SK-N-SH (cell line): ENCODE measurements around the gene SHCBP1. TPM values are rescaled to one million over a fixed set of nuclear protein-coding genes. Genes with fewer than 3 reads are reported as not detected.

Source experiments
- CTCF ChIA-PET: fragments of 300-600, 350-600 bp; formaldehyde crosslinking; extraction: SDS; loops from one replicate; lab custom pipeline; 2021; lab: Yijun Ruan, JAX
- POLR2A ChIA-PET: fragments of 350-600 bp; sonication (Branson Sonifier 250); formaldehyde crosslinking; extraction: SDS; loops from one replicate; lab custom pipeline; 2020; ENCODE audit warnings: antibody characterized with exemption, inconsistent platforms; lab: Yijun Ruan, JAX
- DNase-seq: peaks from one replicate; pipeline ENCODE4 v3.0.0; 2012
- H2AFZ ChIP-seq: fragments of 200-600 bp; sonication (generic); 2 replicates; pipeline ENCODE4 v1.8.1; 2016; ENCODE audit warnings: antibody characterized with exemption, mild to moderate bottlenecking, low read depth
- H3F3A ChIP-seq: fragments of 200-600 bp; sonication (generic); replicated peaks from 2 replicates; pipeline ENCODE3; 2016; ENCODE audit warnings: antibody characterized with exemption, mild to moderate bottlenecking; ENCODE audit not compliant: insufficient read depth
- H3K27ac ChIP-seq, 2 experiments: fragments of 200-500 bp in 1 of 2; fragments of 200-600 bp in 1 of 2; sonication (Bioruptor generic) in 1 of 2; sonication (generic), shearing (Covaris generic) in 1 of 2; 2 replicates each; pipeline versions ENCODE4 v1.5.1 to v1.6.1; 2014 to 2016; ENCODE audit warnings: low read depth in 2 of 2, inconsistent platforms in 1 of 2, low read length in 1 of 2, mild to moderate bottlenecking in 1 of 2, mixed read lengths in 1 of 2
- H3K27me3 ChIP-seq: fragments of 200-600 bp; sonication (generic), shearing (Covaris generic); 2 replicates; pipeline ENCODE4 v1.6.1; 2016; ENCODE audit warnings: mixed run types; ENCODE audit not compliant: insufficient read depth
- H3K36me3 ChIP-seq, 2 experiments: fragments of 200-500 bp in 1 of 2; fragments of 200-600 bp in 1 of 2; sonication (Bioruptor generic) in 1 of 2; sonication (generic) in 1 of 2; replicated peaks in 1 of 2; 2 replicates each; pipeline versions ENCODE3 to v1.5.1; 2014 to 2016; ENCODE audit warnings: low read length in 1 of 2, mild to moderate bottlenecking in 1 of 2; ENCODE audit not compliant: insufficient read depth in 2 of 2, control insufficient read depth in 1 of 2
- H3K4me1 ChIP-seq, 2 experiments: fragments of 200-500 bp in 1 of 2; fragments of 200-600 bp in 1 of 2; sonication (Bioruptor generic) in 1 of 2; sonication (generic), shearing (Covaris generic) in 1 of 2; 2 replicates each; pipeline versions ENCODE4 v1.5.1 to v1.6.1; 2014 to 2016; ENCODE audit warnings: low read depth in 1 of 2, low read length in 1 of 2, mixed run types in 1 of 2; ENCODE audit not compliant: insufficient read depth in 2 of 2, control insufficient read depth in 1 of 2
- H3K4me2 ChIP-seq: fragments of 200-600 bp; sonication (generic), shearing (Covaris generic); 2 replicates; pipeline ENCODE4 v1.6.1; 2017; ENCODE audit warnings: mixed run types
- H3K4me3 ChIP-seq, 2 experiments: fragments of 200-500 bp in 1 of 2; fragments of 200-600 bp in 1 of 2; sonication (Bioruptor generic) in 1 of 2; sonication (generic), shearing (Covaris generic) in 1 of 2; 2 replicates each; pipeline versions ENCODE4 v1.5.1 to v1.8.1; 2014 to 2016; ENCODE audit warnings: low read depth in 2 of 2, inconsistent platforms in 1 of 2, low read length in 1 of 2, mild to moderate bottlenecking in 1 of 2, mixed read lengths in 1 of 2, moderate library complexity in 1 of 2
- H3K79me2 ChIP-seq: fragments of 200-600 bp; sonication (generic); 2 replicates; pipeline ENCODE4 v1.8.1; 2017; ENCODE audit warnings: mild to moderate bottlenecking; ENCODE audit not compliant: insufficient read depth
- H3K9ac ChIP-seq: fragments of 200-600 bp; sonication (generic); 2 replicates; pipeline ENCODE4 v1.6.1; 2017; ENCODE audit warnings: mixed run types
- H3K9me2 ChIP-seq: fragments of 200-600 bp; sonication (generic); 2 replicates; pipeline ENCODE4 v1.6.1; 2017; ENCODE audit warnings: mixed run types
- H3K9me3 ChIP-seq: fragments of 200-600 bp; sonication (generic); 2 replicates; pipeline ENCODE4 v1.6.1; 2017; ENCODE audit warnings: mixed run types, mild to moderate bottlenecking, moderate library complexity
- H4K20me1 ChIP-seq: fragments of 200-600 bp; sonication (generic); 2 replicates; pipeline ENCODE4 v1.6.1; 2017; ENCODE audit warnings: mild to moderate bottlenecking, mixed run types; ENCODE audit not compliant: insufficient read depth
- CTCF ChIP-seq: fragments of 200-600 bp; sonication (generic); IDR thresholded peaks from 2 replicates; pipeline ENCODE4 v1.6.1; 2017; ENCODE audit warnings: antibody characterized with exemption, mild to moderate bottlenecking, moderate library complexity
- FOSL2 ChIP-seq: IDR thresholded peaks from 2 replicates; pipeline ENCODE4 v1.4.0; 2012; ENCODE audit warnings: low read depth, mild to moderate bottlenecking, moderate library complexity, borderline replicate concordance
- FOXM1 ChIP-seq: IDR thresholded peaks from 2 replicates; pipeline ENCODE4 v1.4.0; 2012; ENCODE audit warnings: low read depth, mild to moderate bottlenecking
- GATA2 ChIP-seq: sonication (generic); formaldehyde crosslinking; IDR thresholded peaks from 2 replicates; pipeline ENCODE4 v1.5.0; 2020; ENCODE audit warnings: mild to moderate bottlenecking, missing genetic modification reagents
- IRF3 ChIP-seq: fragments of 150-350 bp; IDR thresholded peaks from 2 replicates; pipeline ENCODE4 v1.6.1; 2016; ENCODE audit warnings: mild to moderate bottlenecking, low read depth, low read length
- MAX ChIP-seq: IDR thresholded peaks from 2 replicates; pipeline ENCODE4 v1.4.0; 2012; ENCODE audit warnings: low read depth
- POLR2AphosphoS5 ChIP-seq: IDR thresholded peaks from 2 replicates; pipeline ENCODE4 v1.6.1; 2012; ENCODE audit warnings: low read depth, low read length
- RCOR1 ChIP-seq: fragments of 150-350 bp; IDR thresholded peaks from 2 replicates; pipeline ENCODE4 v1.6.1; 2017; ENCODE audit warnings: antibody characterized with exemption, low read length
- REST ChIP-seq: IDR thresholded peaks from 2 replicates; pipeline ENCODE4 v1.6.1; 2012; ENCODE audit warnings: mild to moderate bottlenecking, low read depth, low read length, moderate library complexity
- WGBS: methylation state at CpG from one replicate; pipeline ENCODE4 v1.1.6; 2017; ENCODE audit warnings: low lambda C conversion rate; 5-methylcytosine and 5-hydroxymethylcytosine counted together
- polyA plus RNA-seq, 3 experiments: library from polyadenylated mRNA; depleted of rRNA; stranded (reverse); fragments of >200 nt; gene quantifications; 2 replicates each; pipeline ENCODE4 v1.2.3, GENCODE V29; 2012

The SHCBP1 gene
- polyA plus RNA-seq, 1 of the 3 experiments (the other 2 are of a cell fraction): 12.5 TPM

GRCh38 chr16:46573834-46574159, 47.4 kb downstream of the SHCBP1 start (continued):
- TF ChIP-seq REST (no peak), POLR2AphosphoS5 (no peak), CTCF (no peak), IRF3 (no peak)

GRCh38 chr16:46573008-46573833, 48.0 kb downstream of the SHCBP1 start:
- Histone ChIP-seq H3K4me2 (peak overlapping the region; percentile 21; the same call in 1 of the 2 replicates), H3K79me2 (no peaks in the 10 kb centered on the region), H2AFZ (peak overlapping the region; percentile 93), H3K9me2 (no peaks in the 10 kb centered on the region), H3K4me3 (no peak overlapping the region), H3K4me1 (peaks cover 0 to 7% of the 10 kb centered on the region in 2 experiments; a peak in 1 of 4 replicates), H3F3A (no peaks in the 10 kb centered on the region), H3K27ac (0 out of 4 replicates have a peak overlapping the region, but pooled peaks of 1 of the 2 experiments have one; percentile 12), H3K9ac (no peak overlapping the region), H3K27me3 (no peaks in the 10 kb centered on the region), H3K9me3 (no peaks in the 10 kb centered on the region), H4K20me1 (no peaks in the 10 kb centered on the region), H3K36me3 (no peaks in the 10 kb centered on the region)
- DNase-seq: no peak
- 34% methylated on average over 15 of the region's 27 CpGs for WGBS
- ChIA-PET CTCF (interaction anchor here (1.3 kb wide), 1 partner anchor 34 kb away, joined by 3 read pairs; no protein-coding TSS in a partner anchor), POLR2A (no interaction called here)
- TF ChIP-seq RCOR1 (no peak), FOSL2 (peak; percentile 43; the same call in 1 of the 2 replicates), FOXM1 (no peak), GATA2 (CRISPR knock-in tag) (no peak), MAX (peak; percentile 32; the same call in 1 of the 2 replicates)
